GM12892 (cell line): ENCODE results near the gene KCTD16.

Experiments used
- POLR2A ChIP-seq: IDR thresholded peaks from 2 replicates; pipeline ENCODE4 v1.6.1; 2011; ENCODE audit warnings: low read depth, low read length, control low read depth
- POLR2AphosphoS5 ChIP-seq: IDR thresholded peaks from 2 replicates; pipeline ENCODE4 v1.6.1; 2011; ENCODE audit warnings: low read depth, low read length, control low read depth
- TAF1 ChIP-seq: IDR thresholded peaks from 2 replicates; pipeline ENCODE4 v1.6.1; 2011; ENCODE audit warnings: low read depth, mild to moderate bottlenecking, control low read depth, low read length, borderline replicate concordance

GRCh38 chr5:144289277-144289676 lies 118.6 kb downstream of the KCTD16 start:
- TF ChIP-seq POLR2A (no peak), POLR2AphosphoS5 (no peak), TAF1 (no peak)
